Cardiac muscle cell (in vitro differentiated cells and primary cell): ENCODE measurements around the gene C2CD4D. TPM values are rescaled to one million over a fixed set of nuclear protein-coding genes. Genes with fewer than 3 reads are reported as not detected.

Source experiments
- DNase-seq, 2 donors: peaks; one replicate each; pipeline versions ENCODE4 v3.0.0 to v3.0.0-alpha.2; 2010 to 2017; ENCODE audit warnings: low read depth in 1 of 2, low spot score in 1 of 2
- H3K27ac ChIP-seq: fragments of 200-600 bp; sonication (generic); 2 replicates; pipeline ENCODE4 v1.5.1; 2016
- H3K27me3 ChIP-seq: fragments of 200-600 bp; sonication (generic); 2 replicates; pipeline ENCODE4 v1.6.0; 2016; ENCODE audit warnings: control low read depth
- H3K36me3 ChIP-seq: fragments of 200-600 bp; sonication (generic); 2 replicates; pipeline ENCODE4 v1.5.1; 2016; ENCODE audit warnings: control low read depth
- H3K4me1 ChIP-seq: fragments of 200-600 bp; sonication (generic); 2 replicates; pipeline ENCODE4 v1.8.1; 2017; ENCODE audit warnings: low read depth, mild to moderate bottlenecking, mixed run types
- H3K4me3 ChIP-seq: fragments of 200-600 bp; sonication (generic); 2 replicates; pipeline ENCODE4 v1.5.1; 2016; ENCODE audit warnings: mild to moderate bottlenecking
- H3K9me3 ChIP-seq: fragments of 200-600 bp; sonication (generic); 2 replicates; pipeline ENCODE4 v1.5.1; 2017; ENCODE audit warnings: low read depth, mild to moderate bottlenecking, control low read depth
- polyA plus RNA-seq: library from polyadenylated mRNA; unstranded; fragments of >200 nt; fragmentation: Nextera tagmentation; extraction: Ambion mirVana; gene quantifications from 2 replicates; pipeline ENCODE4 v1.2.1, GENCODE V29; 2016
- total RNA-seq: library from RNA; depleted of rRNA; stranded (reverse); fragments of >200 nt; gene quantifications from 2 replicates; pipeline ENCODE4 v1.2.3, GENCODE V29; 2016
- TF ChIP-seq, protein P1 (sequence below): IDR thresholded peaks from 2 replicates; pipeline ENCODE4 v1.5.1; 2012; ENCODE audit warnings: low read depth, mild to moderate bottlenecking, low read length

C2CD4D gene
- total and polyA plus RNA-seq, 2 experiments from 2014 or later: 0.44 TPM; not detected in 1

DNA sequence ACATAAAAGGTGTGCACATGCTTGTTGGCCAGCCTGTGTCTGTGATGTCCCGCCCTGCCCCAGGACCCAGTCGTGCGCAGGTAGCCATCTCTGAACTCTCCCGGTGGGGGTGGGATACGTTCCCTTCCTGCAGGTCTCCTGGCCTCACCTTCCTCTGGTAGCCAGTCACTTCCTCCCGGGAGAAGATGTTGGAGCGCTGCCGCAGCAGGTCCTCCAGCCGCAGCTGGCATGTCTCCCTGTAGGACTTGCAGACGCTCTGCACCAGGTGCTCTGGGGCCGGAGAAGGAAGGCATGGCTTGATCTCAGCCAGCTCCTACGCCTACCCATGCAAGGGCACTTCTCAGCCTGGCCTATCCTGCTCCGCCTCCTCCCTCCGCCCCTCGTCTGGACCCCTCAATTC, 25.2 kb downstream of the C2CD4D start:
- no peak overlapping the region for H3K27ac ChIP-seq
- H3K4me3 ChIP-seq: no peak overlapping the region
- no peaks in the 10 kb centered on the region for H3K9me3 ChIP-seq
- DNase-seq: no peak
- peaks cover 3% of the 10 kb centered on the region for H3K4me1 ChIP-seq
- no peaks in the 10 kb centered on the region for H3K27me3 ChIP-seq
- TF ChIP-seq, protein P1, sequence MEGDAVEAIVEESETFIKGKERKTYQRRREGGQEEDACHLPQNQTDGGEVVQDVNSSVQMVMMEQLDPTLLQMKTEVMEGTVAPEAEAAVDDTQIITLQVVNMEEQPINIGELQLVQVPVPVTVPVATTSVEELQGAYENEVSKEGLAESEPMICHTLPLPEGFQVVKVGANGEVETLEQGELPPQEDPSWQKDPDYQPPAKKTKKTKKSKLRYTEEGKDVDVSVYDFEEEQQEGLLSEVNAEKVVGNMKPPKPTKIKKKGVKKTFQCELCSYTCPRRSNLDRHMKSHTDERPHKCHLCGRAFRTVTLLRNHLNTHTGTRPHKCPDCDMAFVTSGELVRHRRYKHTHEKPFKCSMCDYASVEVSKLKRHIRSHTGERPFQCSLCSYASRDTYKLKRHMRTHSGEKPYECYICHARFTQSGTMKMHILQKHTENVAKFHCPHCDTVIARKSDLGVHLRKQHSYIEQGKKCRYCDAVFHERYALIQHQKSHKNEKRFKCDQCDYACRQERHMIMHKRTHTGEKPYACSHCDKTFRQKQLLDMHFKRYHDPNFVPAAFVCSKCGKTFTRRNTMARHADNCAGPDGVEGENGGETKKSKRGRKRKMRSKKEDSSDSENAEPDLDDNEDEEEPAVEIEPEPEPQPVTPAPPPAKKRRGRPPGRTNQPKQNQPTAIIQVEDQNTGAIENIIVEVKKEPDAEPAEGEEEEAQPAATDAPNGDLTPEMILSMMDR: no peak
- H3K36me3 ChIP-seq: no peaks in the 10 kb centered on the region

- H3K4me3 ChIP-seq: no peak overlapping the region
- no peak for DNase-seq
- H3K27me3 ChIP-seq: no peaks in the 10 kb centered on the region
- no peak overlapping the region for H3K27ac ChIP-seq
- TF ChIP-seq, protein P1: no peak
- no peaks in the 10 kb centered on the region for H3K9me3 ChIP-seq
- no peaks in the 10 kb centered on the region for H3K36me3 ChIP-seq
- peaks cover 3% of the 10 kb centered on the region for H3K4me1 ChIP-seq
Observed at GRCh38 chr1:151813271-151813977, 26.2 kb downstream of the C2CD4D start.

GRCh38 chr1:151811181-151811580, 28.4 kb downstream of the C2CD4D start:
- no peak overlapping the region for H3K4me3 ChIP-seq
- H3K9me3 ChIP-seq: no peaks in the 10 kb centered on the region
- peak in 1 of 2 donors; percentile 55 for DNase-seq

GRCh38 chr1:151809985-151810556, 29.5 kb downstream of the C2CD4D start:
- no peaks in the 10 kb centered on the region for H3K4me1 ChIP-seq
- no peak overlapping the region for H3K27ac ChIP-seq
- no peaks in the 10 kb centered on the region for H3K9me3 ChIP-seq
- DNase-seq: no peak
- no peak overlapping the region for H3K4me3 ChIP-seq
- TF ChIP-seq, protein P1: no peak
- no peaks in the 10 kb centered on the region for H3K36me3 ChIP-seq
- no peaks in the 10 kb centered on the region for H3K27me3 ChIP-seq

More at GRCh38 chr1:151811181-151811580, 28.4 kb downstream of the C2CD4D start:
- H3K4me1 ChIP-seq: peaks cover 3% of the 10 kb centered on the region
- TF ChIP-seq, protein P1: no peak
- H3K27ac ChIP-seq: no peak overlapping the region
- H3K36me3 ChIP-seq: no peaks in the 10 kb centered on the region
- H3K27me3 ChIP-seq: no peaks in the 10 kb centered on the region

DNA sequence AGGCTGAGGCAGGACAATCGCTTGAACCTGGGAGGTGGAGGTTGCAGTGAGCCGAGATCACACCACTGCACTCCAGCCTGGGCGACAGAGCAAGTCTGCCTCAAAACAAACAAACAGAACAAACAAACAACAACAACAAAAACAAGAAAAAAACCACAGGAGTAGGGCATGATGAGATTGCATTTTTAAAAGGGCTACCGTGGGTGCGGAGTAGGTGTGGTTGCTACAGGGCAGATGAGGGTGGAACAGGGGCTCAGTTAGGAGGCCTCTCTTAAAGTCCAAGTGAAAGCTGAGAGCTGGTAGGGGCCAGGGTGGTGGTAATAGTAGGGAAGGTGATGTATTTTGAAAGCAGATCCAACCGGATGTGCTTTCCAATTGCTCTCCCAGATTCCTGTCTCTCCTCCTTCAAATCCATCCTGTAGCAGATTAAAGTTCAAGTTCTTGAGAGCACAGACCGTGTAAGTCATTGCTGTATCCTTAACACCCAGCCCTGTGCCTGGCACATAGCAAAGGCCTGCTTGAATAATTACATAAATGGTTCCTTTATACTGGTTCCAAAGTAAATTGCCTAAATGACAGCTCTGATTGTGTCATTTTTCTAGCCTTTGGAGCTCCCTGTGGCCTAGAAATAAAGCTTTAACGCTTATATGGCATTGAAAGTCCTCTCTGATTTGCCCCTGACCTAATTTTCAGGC, 30.2 kb downstream of the C2CD4D start:
- Histone ChIP-seq H3K9me3 (no peaks in the 10 kb centered on the region), H3K4me1 (no peaks in the 10 kb centered on the region), H3K4me3 (no peak overlapping the region), H3K27ac (no peak overlapping the region), H3K36me3 (no peaks in the 10 kb centered on the region), H3K27me3 (peaks cover 4% of the 10 kb centered on the region)
- no peak for DNase-seq
- TF ChIP-seq, protein P1: no peak
